Immature natural killer cell (primary cell): ENCODE measurements around the gene CCDC136. TPM values are rescaled to one million over a fixed set of nuclear protein-coding genes. Genes with fewer than 3 reads are reported as not detected.

Experiments
- DNase-seq, 3 donors: peaks; one replicate each; pipeline ENCODE4 v3.0.0; 2022; ENCODE audit warnings: mixed read lengths in 1 of 3
- H3K27ac Mint-ChIP-seq, 6 donors: one replicate each; pipeline ENCODE4 v1.8.0; 2020; ENCODE audit warnings: mixed read lengths in 6 of 6, mild to moderate bottlenecking in 5 of 6, inconsistent platforms in 4 of 6, moderate library complexity in 3 of 6
- H3K27me3 Mint-ChIP-seq, 3 donors: one replicate each; pipeline ENCODE4 v1.8.0; 2020 to 2021; ENCODE audit warnings: low read depth in 3 of 3, mild to moderate bottlenecking in 3 of 3, mixed read lengths in 3 of 3, moderate library complexity in 3 of 3, inconsistent platforms in 1 of 3
- H3K36me3 Mint-ChIP-seq, 3 donors: one replicate each; pipeline ENCODE4 v1.8.0; 2020; ENCODE audit warnings: mixed read lengths in 3 of 3, inconsistent platforms in 2 of 3, mild to moderate bottlenecking in 2 of 3
- H3K4me1 Mint-ChIP-seq, 2 donors: one replicate each; pipeline ENCODE4 v1.8.0; 2020; ENCODE audit warnings: inconsistent platforms in 2 of 2, mild to moderate bottlenecking in 2 of 2, mixed read lengths in 2 of 2, moderate library complexity in 1 of 2
- H3K4me3 Mint-ChIP-seq, 5 donors: one replicate each; pipeline ENCODE4 v1.8.0; 2020; ENCODE audit warnings: mild to moderate bottlenecking in 5 of 5, mixed read lengths in 5 of 5, inconsistent platforms in 3 of 5, moderate library complexity in 3 of 5
- H3K9me3 Mint-ChIP-seq, 6 donors: one replicate each; pipeline ENCODE4 v1.8.0; 2020; ENCODE audit warnings: mild to moderate bottlenecking in 6 of 6, mixed read lengths in 6 of 6, inconsistent platforms in 4 of 6, moderate library complexity in 3 of 6
- polyA plus RNA-seq, 3 donors: library from polyadenylated mRNA; unstranded; fragments of 300-500 nt; fragmentation: Illumina TruSeq; gene quantifications; one replicate each; pipeline ENCODE4 v1.2.3, GENCODE V29; 2021

Gene CCDC136
- polyA plus RNA-seq, 3 donors from 2014 or later = 0.24 to 2.6 TPM; not detected in 1

GRCh38 chr7:128843938-128844621, 52.3 kb downstream of the CCDC136 start:
- no peak overlapping the region for H3K27ac Mint-ChIP-seq

DNA sequence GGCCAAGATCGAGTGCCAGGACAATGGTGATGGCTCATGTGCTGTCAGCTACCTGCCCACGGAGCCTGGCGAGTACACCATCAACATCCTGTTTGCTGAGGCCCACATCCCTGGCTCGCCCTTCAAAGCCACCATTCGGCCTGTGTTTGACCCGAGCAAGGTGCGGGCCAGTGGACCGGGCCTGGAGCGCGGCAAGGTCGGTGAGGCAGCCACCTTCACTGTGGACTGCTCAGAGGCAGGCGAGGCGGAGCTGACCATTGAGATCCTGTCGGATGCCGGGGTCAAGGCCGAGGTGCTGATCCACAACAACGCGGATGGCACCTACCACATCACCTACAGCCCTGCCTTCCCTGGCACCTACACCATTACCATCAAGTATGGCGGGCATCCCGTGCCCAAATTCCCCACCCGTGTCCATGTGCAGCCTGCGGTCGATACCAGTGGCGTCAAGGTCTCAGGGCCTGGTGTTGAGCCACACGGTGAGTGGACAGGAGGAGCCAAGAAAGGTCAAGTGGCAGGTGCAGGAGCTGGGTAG, 53.1 kb downstream of the CCDC136 start:
- Mint-ChIP-seq H3K27ac (no peak overlapping the region), H3K36me3 (no peaks in the 10 kb centered on the region)

More at GRCh38 chr7:128843938-128844621, 52.3 kb downstream of the CCDC136 start:
- Mint-ChIP-seq H3K4me1 (peaks cover 0 to 2% of the 10 kb centered on the region in 2 donors), H3K4me3 (no peak overlapping the region), H3K9me3 (no peaks in the 10 kb centered on the region), H3K36me3 (no peaks in the 10 kb centered on the region), H3K27me3 (peaks cover 0 to 1% (median 0%) of the 10 kb centered on the region in 3 donors)
- DNase-seq = no peak

GRCh38 chr7:128845475-128845874, 53.7 kb downstream of the CCDC136 start:
- DNase-seq = no peak
- no peak overlapping the region for H3K27ac Mint-ChIP-seq
- no peaks in the 10 kb centered on the region for H3K9me3 Mint-ChIP-seq
- H3K27me3 Mint-ChIP-seq = peaks cover 0 to 2% (median 2%) of the 10 kb centered on the region in 3 donors
- no peak overlapping the region for H3K4me3 Mint-ChIP-seq
- peaks cover 0 to 2% of the 10 kb centered on the region in 2 donors for H3K4me1 Mint-ChIP-seq
- no peaks in the 10 kb centered on the region for H3K36me3 Mint-ChIP-seq

More for the DNA sequence above, 53.1 kb downstream of the CCDC136 start:
- H3K4me1 Mint-ChIP-seq = peaks cover 0 to 2% of the 10 kb centered on the region in 2 donors
- no peaks in the 10 kb centered on the region for H3K9me3 Mint-ChIP-seq
- H3K27me3 Mint-ChIP-seq = no peaks in the 10 kb centered on the region
- H3K4me3 Mint-ChIP-seq = no peak overlapping the region
- no peak for DNase-seq

- H3K36me3 Mint-ChIP-seq = no peaks in the 10 kb centered on the region
- no peak overlapping the region for H3K27ac Mint-ChIP-seq
- no peak for DNase-seq
- H3K4me3 Mint-ChIP-seq = no peak overlapping the region
- peaks cover 0 to 2% of the 10 kb centered on the region in 2 donors for H3K4me1 Mint-ChIP-seq
- H3K27me3 Mint-ChIP-seq = peaks cover 0 to 2% (median 2%) of the 10 kb centered on the region in 3 donors
- H3K9me3 Mint-ChIP-seq = no peaks in the 10 kb centered on the region
Measured at GRCh38 chr7:128845987-128846386, 54.2 kb downstream of the CCDC136 start.

GRCh38 chr7:128846781-128847444, 55.1 kb downstream of the CCDC136 start:
- DNase-seq = no peak
- Mint-ChIP-seq H3K36me3 (no peaks in the 10 kb centered on the region), H3K4me3 (no peak overlapping the region), H3K9me3 (no peaks in the 10 kb centered on the region), H3K4me1 (peaks cover 0 to 2% of the 10 kb centered on the region in 2 donors), H3K27me3 (peaks cover 0 to 2% (median 2%) of the 10 kb centered on the region in 3 donors), H3K27ac (no peak overlapping the region)

GRCh38 chr7:128847721-128848211, 56.0 kb downstream of the CCDC136 start:
- no peak for DNase-seq
- Mint-ChIP-seq H3K4me1 (no peaks in the 10 kb centered on the region), H3K9me3 (no peaks in the 10 kb centered on the region), H3K27ac (no peak overlapping the region), H3K27me3 (peaks cover 0 to 2% (median 2%) of the 10 kb centered on the region in 3 donors), H3K36me3 (no peaks in the 10 kb centered on the region), H3K4me3 (no peak overlapping the region)

DNA sequence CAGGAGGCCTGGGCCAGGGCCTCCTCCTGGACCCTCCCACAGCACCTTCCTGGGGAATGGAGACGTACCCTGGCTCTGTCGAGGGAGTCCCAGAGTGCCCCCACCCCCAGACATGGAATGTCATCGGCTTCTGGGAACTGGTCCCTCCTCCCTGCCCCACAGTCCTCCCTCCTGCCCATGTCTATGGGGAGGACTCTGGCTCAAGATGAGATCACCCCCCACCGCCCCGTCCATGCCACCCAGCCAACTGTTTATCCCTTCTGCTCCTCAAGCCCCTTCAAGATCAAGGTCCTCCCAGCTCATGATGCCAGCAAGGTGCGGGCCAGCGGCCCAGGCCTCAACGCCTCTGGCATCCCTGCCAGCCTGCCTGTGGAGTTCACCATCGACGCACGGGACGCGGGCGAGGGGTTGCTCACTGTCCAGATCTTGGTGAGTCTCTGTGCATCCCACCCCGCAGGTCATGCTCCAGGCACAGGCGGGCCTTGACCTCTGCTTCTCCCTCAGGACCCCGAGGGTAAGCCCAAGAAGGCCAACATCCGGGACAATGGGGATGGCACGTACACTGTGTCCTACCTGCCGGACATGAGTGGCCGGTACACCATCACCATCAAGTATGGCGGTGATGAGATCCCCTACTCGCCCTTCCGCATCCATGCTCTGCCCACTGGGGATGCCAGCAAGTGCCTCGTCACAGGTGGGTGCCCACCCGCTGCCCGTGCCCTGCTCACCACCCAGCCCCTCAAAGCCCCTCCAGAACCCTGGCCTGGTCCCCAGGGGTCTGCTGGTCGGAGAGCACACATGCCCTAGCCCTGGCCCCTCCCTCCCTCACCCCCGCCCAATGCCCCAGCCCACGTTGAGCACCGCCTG, 56.8 kb downstream of the CCDC136 start:
- Mint-ChIP-seq H3K36me3 (no peaks in the 10 kb centered on the region), H3K27me3 (peaks cover 0 to 2% (median 2%) of the 10 kb centered on the region in 3 donors), H3K9me3 (no peaks in the 10 kb centered on the region), H3K27ac (no peak overlapping the region), H3K4me1 (no peaks in the 10 kb centered on the region), H3K4me3 (no peak overlapping the region)
- DNase-seq = no peak

GRCh38 chr7:128849156-128849515, 57.4 kb downstream of the CCDC136 start:
- DNase-seq = no peak
- H3K36me3 Mint-ChIP-seq = no peaks in the 10 kb centered on the region
- H3K4me1 Mint-ChIP-seq = no peaks in the 10 kb centered on the region
- no peak overlapping the region for H3K27ac Mint-ChIP-seq
- H3K9me3 Mint-ChIP-seq = no peaks in the 10 kb centered on the region
- no peak overlapping the region for H3K4me3 Mint-ChIP-seq
- H3K27me3 Mint-ChIP-seq = peaks cover 0 to 2% (median 2%) of the 10 kb centered on the region in 3 donors

- H3K4me3 Mint-ChIP-seq = no peak overlapping the region
- H3K9me3 Mint-ChIP-seq = no peaks in the 10 kb centered on the region
- H3K36me3 Mint-ChIP-seq = no peaks in the 10 kb centered on the region
- no peak overlapping the region for H3K27ac Mint-ChIP-seq
- H3K27me3 Mint-ChIP-seq = peaks cover 0 to 2% (median 2%) of the 10 kb centered on the region in 3 donors
- no peak for DNase-seq
- H3K4me1 Mint-ChIP-seq = no peaks in the 10 kb centered on the region
Measured at GRCh38 chr7:128849804-128850490, 58.2 kb downstream of the CCDC136 start.

GRCh38 chr7:128852537-128853254, 60.9 kb downstream of the CCDC136 start:
- H3K4me3 Mint-ChIP-seq = no peak overlapping the region
- no peak for DNase-seq
- no peaks in the 10 kb centered on the region for H3K9me3 Mint-ChIP-seq
- no peak overlapping the region for H3K27ac Mint-ChIP-seq
- H3K4me1 Mint-ChIP-seq = no peaks in the 10 kb centered on the region
- H3K36me3 Mint-ChIP-seq = no peaks in the 10 kb centered on the region
- H3K27me3 Mint-ChIP-seq = peaks cover 2% of the 10 kb centered on the region in 3 donors

DNA sequence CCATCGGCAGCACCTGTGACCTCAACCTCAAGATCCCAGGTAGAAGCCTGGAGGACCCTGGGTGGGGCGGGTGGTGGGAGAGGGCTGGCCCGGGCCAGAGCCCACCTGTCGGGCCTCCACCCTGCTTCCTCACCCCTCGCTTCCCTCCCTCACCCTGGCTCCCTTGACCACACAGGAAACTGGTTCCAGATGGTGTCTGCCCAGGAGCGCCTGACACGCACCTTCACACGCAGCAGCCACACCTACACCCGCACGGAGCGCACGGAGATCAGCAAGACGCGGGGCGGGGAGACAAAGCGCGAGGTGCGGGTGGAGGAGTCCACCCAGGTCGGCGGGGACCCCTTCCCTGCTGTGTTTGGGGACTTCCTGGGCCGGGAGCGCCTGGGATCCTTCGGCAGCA, 62.0 kb downstream of the CCDC136 start:
- H3K4me3 Mint-ChIP-seq = no peak overlapping the region
- no peaks in the 10 kb centered on the region for H3K9me3 Mint-ChIP-seq
- no peak for DNase-seq
- no peaks in the 10 kb centered on the region for H3K36me3 Mint-ChIP-seq
- no peaks in the 10 kb centered on the region for H3K4me1 Mint-ChIP-seq
- H3K27ac Mint-ChIP-seq = no peak overlapping the region
- peaks cover 2% of the 10 kb centered on the region in 3 donors for H3K27me3 Mint-ChIP-seq

DNA sequence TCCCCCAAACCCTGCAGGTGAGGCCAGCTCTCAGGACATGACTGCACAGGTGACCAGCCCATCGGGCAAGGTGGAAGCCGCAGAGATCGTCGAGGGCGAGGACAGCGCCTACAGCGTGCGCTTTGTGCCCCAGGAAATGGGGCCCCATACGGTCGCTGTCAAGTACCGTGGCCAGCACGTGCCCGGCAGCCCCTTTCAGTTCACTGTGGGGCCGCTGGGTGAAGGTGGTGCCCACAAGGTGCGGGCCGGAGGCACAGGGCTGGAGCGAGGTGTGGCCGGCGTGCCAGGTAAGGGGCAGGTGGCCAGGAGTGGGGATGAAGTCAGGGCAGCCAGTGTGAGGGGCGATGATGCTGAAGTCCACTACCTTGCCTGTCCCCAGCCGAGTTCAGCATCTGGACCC, 62.6 kb downstream of the CCDC136 start:
- no peak overlapping the region for H3K27ac Mint-ChIP-seq
- H3K9me3 Mint-ChIP-seq = no peaks in the 10 kb centered on the region
- no peak overlapping the region for H3K4me3 Mint-ChIP-seq
- peaks cover 2% of the 10 kb centered on the region in 3 donors for H3K27me3 Mint-ChIP-seq
- no peak for DNase-seq
- H3K4me1 Mint-ChIP-seq = no peaks in the 10 kb centered on the region
- no peaks in the 10 kb centered on the region for H3K36me3 Mint-ChIP-seq

DNA sequence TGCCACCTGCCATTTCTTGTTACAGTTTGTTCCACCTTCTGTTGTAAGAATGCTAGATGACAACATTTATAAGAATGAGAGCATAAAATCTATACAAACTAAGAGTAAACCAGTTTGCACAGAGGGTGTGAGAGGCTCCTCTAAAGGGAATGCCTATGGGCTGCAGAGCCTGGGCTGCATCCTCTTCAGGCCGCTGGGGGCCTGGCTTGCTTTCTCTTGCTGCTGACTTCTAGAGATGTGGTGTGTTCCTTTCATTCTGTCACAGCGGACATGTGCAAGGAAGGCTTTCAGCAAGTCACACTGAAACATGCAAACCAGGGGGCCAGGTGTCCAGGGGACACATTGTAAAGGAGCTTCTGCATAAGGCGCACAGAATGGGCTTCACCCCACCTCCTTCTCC, 63.8 kb downstream of the CCDC136 start:
- H3K4me1 Mint-ChIP-seq = no peaks in the 10 kb centered on the region
- H3K4me3 Mint-ChIP-seq = no peak overlapping the region
- H3K27me3 Mint-ChIP-seq = peaks cover 0 to 2% (median 0%) of the 10 kb centered on the region in 3 donors

More for the DNA sequence above, 63.8 kb downstream of the CCDC136 start:
- no peaks in the 10 kb centered on the region for H3K36me3 Mint-ChIP-seq
- no peaks in the 10 kb centered on the region for H3K9me3 Mint-ChIP-seq
- no peak overlapping the region for H3K27ac Mint-ChIP-seq
- no peak for DNase-seq
